Gastrocnemius medialis (tissue), 4 donors: ENCODE results near the gene IQCE.

Experiments used
- CTCF ChIP-seq, 5 experiments: fragments of 450-650 bp in 3 of 5; fragments of 200-600 bp in 2 of 5; sonication (generic) in 2 of 5; IDR thresholded peaks in 4 of 5; conservative IDR thresholded peaks in 1 of 5; 1 replicate in 4 of 5; 2 replicates in 1 of 5; pipeline ENCODE4 v1.5.1; 2016 to 2019; ENCODE audit warnings: antibody characterized with exemption in 5 of 5, mild to moderate bottlenecking in 3 of 5, moderate library complexity in 3 of 5
- POLR2A ChIP-seq, 2 donors: fragments of 450-650 bp; IDR thresholded peaks; one replicate each; pipeline ENCODE4 v1.6.1; 2017; ENCODE audit warnings: antibody characterized with exemption in 2 of 2, mild to moderate bottlenecking in 2 of 2, moderate library complexity in 2 of 2

- no peak for TF ChIP-seq CTCF (IDR thresholded peaks at IDR 0.05 in 4 of 5, conservative IDR thresholded peaks at IDR 0.05 in 1 of 5)
- no peak for TF ChIP-seq POLR2A (IDR thresholded peaks at IDR 0.05)
Observed at GRCh38 chr7:2589341-2589740, 30.6 kb downstream of the IQCE start.
